Neural progenitor cell (in vitro differentiated cells): Measurements from ENCODE around the gene GULP1. TPM values are rescaled to one million over a fixed set of nuclear protein-coding genes. Genes with fewer than 3 reads are reported as not detected.

Experiments
- DNase-seq: peaks from one replicate; pipeline ENCODE4 v3.0.0-alpha.2; 2016; ENCODE audit warnings: low spot score
- H2AFZ ChIP-seq: fragments of 200-600 bp; sonication (generic); replicated peaks from 2 replicates; pipeline ENCODE4 v1.6.1; 2016; ENCODE audit warnings: antibody characterized with exemption
- H3F3A ChIP-seq: fragments of 200-600 bp; sonication (generic); 2 replicates; pipeline ENCODE4 v1.6.1; 2016; ENCODE audit warnings: antibody characterized with exemption, low read depth
- H3K27ac ChIP-seq: fragments of 200-600 bp; sonication (generic); 2 replicates; pipeline ENCODE4 v1.5.1; 2016; ENCODE audit warnings: mild to moderate bottlenecking
- H3K27me3 ChIP-seq: fragments of 200-600 bp; sonication (generic); 2 replicates; pipeline ENCODE4 v1.6.1; 2016; ENCODE audit warnings: mild to moderate bottlenecking, moderate library complexity
- H3K36me3 ChIP-seq: fragments of 200-600 bp; sonication (generic); 2 replicates; pipeline ENCODE4 v1.5.1; 2016
- H3K4me1 ChIP-seq: fragments of 200-600 bp; sonication (generic); 2 replicates; pipeline ENCODE4 v1.6.1; 2016; ENCODE audit warnings: mixed run types
- H3K4me2 ChIP-seq: fragments of 200-600 bp; sonication (generic); 2 replicates; pipeline ENCODE4 v1.6.1; 2016
- H3K4me3 ChIP-seq: fragments of 200-600 bp; sonication (generic); 2 replicates; pipeline ENCODE4 v1.5.1; 2016
- H3K79me2 ChIP-seq: fragments of 200-600 bp; sonication (generic); 2 replicates; pipeline ENCODE4 v1.6.1; 2016; ENCODE audit warnings: low read depth
- H3K9ac ChIP-seq: fragments of 200-600 bp; sonication (generic); 2 replicates; pipeline ENCODE4 v1.6.1; 2016
- H3K9me3 ChIP-seq: fragments of 200-600 bp; sonication (generic); 2 replicates; pipeline ENCODE4 v1.5.1; 2016; ENCODE audit warnings: low read depth
- H4K20me1 ChIP-seq: fragments of 200-600 bp; sonication (generic); 2 replicates; pipeline ENCODE4 v1.6.1; 2016; ENCODE audit warnings: low read depth
- H3K27ac Mint-ChIP-seq: 3 replicates; pipeline ENCODE4 v1.8.0; 2021; ENCODE audit warnings: mixed read lengths
- H3K27me3 Mint-ChIP-seq: 2 replicates; pipeline ENCODE4 v1.8.0; 2022; ENCODE audit warnings: low read depth, mild to moderate bottlenecking, inconsistent platforms, moderate library complexity, mixed read lengths; ENCODE audit not compliant: insufficient read depth
- H3K36me3 Mint-ChIP-seq: 3 replicates; pipeline ENCODE4 v1.8.0; 2021; ENCODE audit warnings: mixed read lengths
- H3K4me1 Mint-ChIP-seq: 3 replicates; pipeline ENCODE4 v1.8.0; 2021; ENCODE audit warnings: mixed read lengths
- H3K4me3 Mint-ChIP-seq: 3 replicates; pipeline ENCODE4 v1.8.0; 2021; ENCODE audit warnings: mild to moderate bottlenecking, moderate library complexity, mixed read lengths
- H3K9me3 Mint-ChIP-seq: 3 replicates; pipeline ENCODE4 v1.8.0; 2020; ENCODE audit warnings: mixed read lengths
- CTCF ChIP-seq: fragments of 200-600 bp; sonication (generic); IDR thresholded peaks from 2 replicates; pipeline ENCODE4 v1.5.1; 2017; ENCODE audit warnings: antibody characterized with exemption, mild to moderate bottlenecking
- EZH2 ChIP-seq: fragments of 200-600 bp; sonication (generic); IDR thresholded peaks from 2 replicates; pipeline ENCODE4 v1.6.1; 2017; ENCODE audit warnings: antibody characterized with exemption, mild to moderate bottlenecking, moderate library complexity
- EZH2phosphoT487 ChIP-seq: fragments of 200-600 bp; sonication (generic); IDR thresholded peaks from 2 replicates; pipeline ENCODE4 v1.6.1; 2017; ENCODE audit warnings: antibody characterized with exemption
- total RNA-seq: library from RNA; depleted of rRNA; stranded (reverse); fragments of >200 nt; gene quantifications from 2 replicates; pipeline ENCODE4 v1.2.3, GENCODE V29; 2015; ENCODE audit warnings: low replicate concordance

The GULP1 gene
- total RNA-seq, 1 donor from 2014 or later, result 154 TPM

GRCh38 chr2:188526701-188527100 lies 235.0 kb downstream of the GULP1 start:
- Mint-ChIP-seq H3K4me1 (peaks cover 21% of the 10 kb centered on the region), H3K27me3 (no peaks in the 10 kb centered on the region), H3K27ac (peak overlapping the region; percentile 95), H3K4me3 (peak overlapping the region; percentile 15), H3K36me3 (peaks cover 12% of the 10 kb centered on the region), H3K9me3 (peaks cover 10% of the 10 kb centered on the region)
- Histone ChIP-seq H2AFZ (no peak overlapping the region), H3K79me2 (no peaks in the 10 kb centered on the region), H4K20me1 (no peaks in the 10 kb centered on the region), H3K4me1 (no peaks in the 10 kb centered on the region), H3K27me3 (no peaks in the 10 kb centered on the region), H3K27ac (no peak overlapping the region), H3K36me3 (peaks cover 10% of the 10 kb centered on the region), H3F3A (no peaks in the 10 kb centered on the region), H3K4me2 (no peak overlapping the region), H3K9ac (no peak overlapping the region), H3K4me3 (no peak overlapping the region), H3K9me3 (no peaks in the 10 kb centered on the region)
- DNase-seq, result no peak
- TF ChIP-seq EZH2 (no peak), EZH2phosphoT487 (no peak), CTCF (no peak)

GRCh38 chr2:188527141-188527540 lies 235.5 kb downstream of the GULP1 start:
- H3K4me3 Mint-ChIP-seq, result peak overlapping the region; percentile 15
- Histone ChIP-seq H3K9ac (no peak overlapping the region), H3K4me3 (no peak overlapping the region)

GRCh38 chr2:188527581-188527993 lies 235.9 kb downstream of the GULP1 start:
- H3K36me3 ChIP-seq, result peaks cover 14% of the 10 kb centered on the region
- H3K4me1 ChIP-seq, result no peaks in the 10 kb centered on the region
- H3K4me1 Mint-ChIP-seq, result peaks cover 21% of the 10 kb centered on the region
- H2AFZ ChIP-seq, result no peak overlapping the region
- H3K36me3 Mint-ChIP-seq, result peaks cover 17% of the 10 kb centered on the region
- H3K27ac Mint-ChIP-seq, result peak overlapping the region; percentile 95
- no peaks in the 10 kb centered on the region for H3K27me3 Mint-ChIP-seq
- H3K9me3 Mint-ChIP-seq, result peaks cover 13% of the 10 kb centered on the region
- H3K9ac ChIP-seq, result no peak overlapping the region
- no peak overlapping the region for H3K4me2 ChIP-seq
- H3K27me3 ChIP-seq, result no peaks in the 10 kb centered on the region
- no peaks in the 10 kb centered on the region for H3F3A ChIP-seq
- H3K79me2 ChIP-seq, result no peaks in the 10 kb centered on the region
- TF ChIP-seq EZH2 (no peak), CTCF (no peak), EZH2phosphoT487 (no peak)
- no peak for DNase-seq
- H3K4me3 Mint-ChIP-seq, result peak overlapping the region; percentile 15
- no peaks in the 10 kb centered on the region for H4K20me1 ChIP-seq
- no peaks in the 10 kb centered on the region for H3K9me3 ChIP-seq
- no peak overlapping the region for H3K27ac ChIP-seq
- no peak overlapping the region for H3K4me3 ChIP-seq

More at GRCh38 chr2:188527141-188527540, 235.5 kb downstream of the GULP1 start:
- H3K36me3 Mint-ChIP-seq, result peaks cover 13% of the 10 kb centered on the region
- peaks cover 21% of the 10 kb centered on the region for H3K4me1 Mint-ChIP-seq
- H3K79me2 ChIP-seq, result no peaks in the 10 kb centered on the region
- H3K4me2 ChIP-seq, result no peak overlapping the region
- no peaks in the 10 kb centered on the region for H3F3A ChIP-seq
- no peak overlapping the region for H2AFZ ChIP-seq
- peak overlapping the region; percentile 95 for H3K27ac Mint-ChIP-seq
- no peaks in the 10 kb centered on the region for H3K4me1 ChIP-seq
- H3K9me3 Mint-ChIP-seq, result peaks cover 10% of the 10 kb centered on the region
- no peak overlapping the region for H3K27ac ChIP-seq
- TF ChIP-seq CTCF (no peak), EZH2phosphoT487 (no peak), EZH2 (no peak)
- H3K27me3 ChIP-seq, result no peaks in the 10 kb centered on the region
- peaks cover 14% of the 10 kb centered on the region for H3K36me3 ChIP-seq
- H3K27me3 Mint-ChIP-seq, result no peaks in the 10 kb centered on the region
- DNase-seq, result no peak
- no peaks in the 10 kb centered on the region for H4K20me1 ChIP-seq
- H3K9me3 ChIP-seq, result no peaks in the 10 kb centered on the region
